ENCODE data around the gene SLCO2A1.

- TF ChIP-seq, protein P1, sequence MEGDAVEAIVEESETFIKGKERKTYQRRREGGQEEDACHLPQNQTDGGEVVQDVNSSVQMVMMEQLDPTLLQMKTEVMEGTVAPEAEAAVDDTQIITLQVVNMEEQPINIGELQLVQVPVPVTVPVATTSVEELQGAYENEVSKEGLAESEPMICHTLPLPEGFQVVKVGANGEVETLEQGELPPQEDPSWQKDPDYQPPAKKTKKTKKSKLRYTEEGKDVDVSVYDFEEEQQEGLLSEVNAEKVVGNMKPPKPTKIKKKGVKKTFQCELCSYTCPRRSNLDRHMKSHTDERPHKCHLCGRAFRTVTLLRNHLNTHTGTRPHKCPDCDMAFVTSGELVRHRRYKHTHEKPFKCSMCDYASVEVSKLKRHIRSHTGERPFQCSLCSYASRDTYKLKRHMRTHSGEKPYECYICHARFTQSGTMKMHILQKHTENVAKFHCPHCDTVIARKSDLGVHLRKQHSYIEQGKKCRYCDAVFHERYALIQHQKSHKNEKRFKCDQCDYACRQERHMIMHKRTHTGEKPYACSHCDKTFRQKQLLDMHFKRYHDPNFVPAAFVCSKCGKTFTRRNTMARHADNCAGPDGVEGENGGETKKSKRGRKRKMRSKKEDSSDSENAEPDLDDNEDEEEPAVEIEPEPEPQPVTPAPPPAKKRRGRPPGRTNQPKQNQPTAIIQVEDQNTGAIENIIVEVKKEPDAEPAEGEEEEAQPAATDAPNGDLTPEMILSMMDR (IDR thresholded peaks at IDR 0.05), result no peak
- TF ChIP-seq EZH2 (IDR thresholded peaks at IDR 0.05; ENCODE audit: borderline replicate concordance, insufficient read depth, low read depth, low read length, poor library complexity, severe bottlenecking), result no peak
Measured at GRCh38 chr3:133928903-133929607, 100.7 kb downstream of the SLCO2A1 start.
